ENCODE results near the gene DCHS2. TPM values are rescaled to one million over a fixed set of nuclear protein-coding genes. Genes with fewer than 3 reads are reported as not detected.

DCHS2 gene
- total RNA-seq, 1 experiment from 2014 or later = not detected

- no peak for DNase-seq
- Histone ChIP-seq H3K9me3 (no peaks in the 10 kb centered on the region), H3K36me3 (ENCODE audit: control insufficient read depth, insufficient read depth, low read length) (no peaks in the 10 kb centered on the region), H3K4me1 (no peaks in the 10 kb centered on the region), H3K27me3 (replicated peaks; ENCODE audit: control insufficient read depth, insufficient read depth, low read length) (no peaks in the 10 kb centered on the region), H3K4me3 (ENCODE audit: low read depth, low read length) (no peak overlapping the region)
- Mint-ChIP-seq H3K27me3 (ENCODE audit: insufficient read depth, unreplicated experiment) (peaks cover 34% of the 10 kb centered on the region), H3K4me3 (ENCODE audit: unreplicated experiment) (no peak overlapping the region), H3K9me3 (ENCODE audit: unreplicated experiment) (no peaks in the 10 kb centered on the region), H3K36me3 (ENCODE audit: insufficient read depth, unreplicated experiment) (no peaks in the 10 kb centered on the region), H3K27ac (ENCODE audit: unreplicated experiment) (no peak overlapping the region), H3K4me1 (ENCODE audit: low read depth, unreplicated experiment) (no peaks in the 10 kb centered on the region)
- POLR2A ChIA-PET = no interaction called here
- TF ChIP-seq CTCF (IDR thresholded peaks at IDR 0.05; ENCODE audit: insufficient read depth in 1 of 2, low read depth in 1 of 2, low read length in 1 of 2, severe bottlenecking in 1 of 2, unreplicated experiment in 1 of 2) = no peak
- intact Hi-C loops (cut with micrococcal nuclease; ENCODE audit: unreplicated experiment) = no loop called here
- BruUV-seq (replicated peaks) = no TSS peak
- CTCF ChIA-PET = no interaction called here
Observed at GRCh38 chr4:154424810-154425484, 66.7 kb downstream of the DCHS2 start.

DNA sequence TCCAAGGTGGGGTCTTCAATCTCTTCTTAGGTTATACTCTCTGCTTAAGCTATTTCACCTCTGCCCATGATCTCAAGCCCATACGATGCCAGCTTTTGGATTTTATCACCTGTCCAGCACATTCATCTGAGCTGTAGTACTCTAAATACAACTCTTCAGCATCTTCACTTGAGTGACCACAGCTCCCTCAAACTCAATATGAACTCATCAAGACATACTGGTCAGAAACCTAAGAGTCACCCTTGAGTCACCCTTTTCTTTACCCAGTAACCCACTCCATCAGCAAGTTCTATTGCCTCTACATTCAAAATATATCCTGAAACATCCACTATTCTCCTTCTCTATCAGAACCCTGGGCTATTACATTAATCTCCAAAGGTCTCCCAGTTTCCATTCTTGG lies 69.4 kb downstream of the DCHS2 start:
- intact Hi-C loops (cut with micrococcal nuclease; ENCODE audit: unreplicated experiment) = no loop called here
- no peak for DNase-seq
- Histone ChIP-seq H3K9me3 (no peaks in the 10 kb centered on the region), H3K27me3 (replicated peaks; ENCODE audit: control insufficient read depth, insufficient read depth, low read length) (no peaks in the 10 kb centered on the region), H3K36me3 (ENCODE audit: control insufficient read depth, insufficient read depth, low read length) (no peaks in the 10 kb centered on the region), H3K4me3 (ENCODE audit: low read depth, low read length) (no peak overlapping the region), H3K4me1 (no peaks in the 10 kb centered on the region)
- POLR2A ChIA-PET = no interaction called here
- Mint-ChIP-seq H3K4me3 (ENCODE audit: unreplicated experiment) (no peak overlapping the region), H3K9me3 (ENCODE audit: unreplicated experiment) (no peaks in the 10 kb centered on the region), H3K27me3 (ENCODE audit: insufficient read depth, unreplicated experiment) (peaks cover 27% of the 10 kb centered on the region), H3K4me1 (ENCODE audit: low read depth, unreplicated experiment) (peaks cover under 1% of the 10 kb centered on the region), H3K36me3 (ENCODE audit: insufficient read depth, unreplicated experiment) (no peaks in the 10 kb centered on the region), H3K27ac (ENCODE audit: unreplicated experiment) (no peak overlapping the region)
- CTCF ChIA-PET = no interaction called here
- BruUV-seq (replicated peaks) = no TSS peak
- no peak for TF ChIP-seq CTCF (IDR thresholded peaks at IDR 0.05; ENCODE audit: insufficient read depth in 1 of 2, low read depth in 1 of 2, low read length in 1 of 2, severe bottlenecking in 1 of 2, unreplicated experiment in 1 of 2)

GRCh38 chr4:154421618-154422017 lies 70.0 kb downstream of the DCHS2 start:
- no peak overlapping the region for H3K27ac Mint-ChIP-seq (ENCODE audit: unreplicated experiment)
- BruUV-seq (replicated peaks) = no TSS peak
- Histone ChIP-seq H3K9me3 (no peaks in the 10 kb centered on the region), H3K4me3 (ENCODE audit: low read depth, low read length) (no peak overlapping the region), H3K4me1 (no peaks in the 10 kb centered on the region), H3K27me3 (replicated peaks; ENCODE audit: control insufficient read depth, insufficient read depth, low read length) (no peaks in the 10 kb centered on the region), H3K36me3 (ENCODE audit: control insufficient read depth, insufficient read depth, low read length) (no peaks in the 10 kb centered on the region)
- TF ChIP-seq CTCF (IDR thresholded peaks at IDR 0.05; ENCODE audit: insufficient read depth in 1 of 2, low read depth in 1 of 2, low read length in 1 of 2, severe bottlenecking in 1 of 2, unreplicated experiment in 1 of 2) = no peak
- POLR2A ChIA-PET = no interaction called here
- peaks cover 6% of the 10 kb centered on the region for H3K4me1 Mint-ChIP-seq (ENCODE audit: low read depth, unreplicated experiment)
- no peaks in the 10 kb centered on the region for H3K36me3 Mint-ChIP-seq (ENCODE audit: insufficient read depth, unreplicated experiment)
- H3K27me3 Mint-ChIP-seq (ENCODE audit: insufficient read depth, unreplicated experiment) = peaks cover 27% of the 10 kb centered on the region
- H3K4me3 Mint-ChIP-seq (ENCODE audit: unreplicated experiment) = no peak overlapping the region
- CTCF ChIA-PET = no interaction called here
- no peaks in the 10 kb centered on the region for H3K9me3 Mint-ChIP-seq (ENCODE audit: unreplicated experiment)
- intact Hi-C loops (cut with micrococcal nuclease; ENCODE audit: unreplicated experiment) = no loop called here
- DNase-seq = no peak
